ENCODE measurements around the gene ERGIC1. TPM values are rescaled to one million over a fixed set of nuclear protein-coding genes. Genes with fewer than 3 reads are reported as not detected.

The ERGIC1 gene
- total and polyA plus RNA-seq, 2 of the 13 experiments (the other 11 are each of a cell fraction or from before 2014, with no cell fraction given) = 78.5 to 184 TPM

GRCh38 chr5:172932313-172933017, 98.4 kb downstream of the ERGIC1 start (continued):
- TF ChIP-seq EZH2 (conservative IDR thresholded peaks at IDR 0.05; ENCODE audit: low read depth, low read length) = no peak
- TF ChIP-seq HDAC6 (IDR thresholded peaks at IDR 0.05; ENCODE audit: low read depth, low read length) = no peak
- no peak for TF ChIP-seq ZNF207 (IDR thresholded peaks at IDR 0.05; ENCODE audit: borderline replicate concordance)
- no peak for TF ChIP-seq REL (CRISPR knock-in tag; conservative IDR thresholded peaks at IDR 0.05)
- no peak for TF ChIP-seq HIC2 (CRISPR knock-in tag; IDR thresholded peaks at IDR 0.05; ENCODE audit: low read depth)
- TF ChIP-seq MZF1 (CRISPR knock-in tag; IDR thresholded peaks at IDR 0.05; ENCODE audit: borderline replicate concordance) = no peak
- no peak for TF ChIP-seq IRF1 (CRISPR knock-in tag; IDR thresholded peaks at IDR 0.05; ENCODE audit: low read depth)
- no peak for TF ChIP-seq ZNF331 (CRISPR knock-in tag; IDR thresholded peaks at IDR 0.05)
- TF ChIP-seq ZNF660 (CRISPR knock-in tag; IDR thresholded peaks at IDR 0.05; ENCODE audit: borderline replicate concordance, low read depth) = no peak
- TF ChIP-seq ZFYVE20 (CRISPR knock-in tag; IDR thresholded peaks at IDR 0.05; ENCODE audit: borderline replicate concordance, low read depth) = no peak
- no peak for TF ChIP-seq ZNF746 (CRISPR knock-in tag; IDR thresholded peaks at IDR 0.05)
- no peak for TF ChIP-seq SOX6 (IDR thresholded peaks at IDR 0.05)
- TF ChIP-seq SOX6 (CRISPR knock-in tag; IDR thresholded peaks at IDR 0.05) = no peak
- TF ChIP-seq ZC3H4 (CRISPR knock-in tag; IDR thresholded peaks at IDR 0.05; ENCODE audit: borderline replicate concordance) = no peak
- TF ChIP-seq HOXA3 (CRISPR knock-in tag; IDR thresholded peaks at IDR 0.05) = peak; percentile 32; the same call in 1 of the 2 replicates
- 0 out of 2 replicates have a peak, but pooled peaks have one; percentile 55 for TF ChIP-seq HNRNPL (IDR thresholded peaks at IDR 0.05; ENCODE audit: low read depth, low read length)
